ENCODE data around the gene LRIG3.

GRCh38 chr12:58939399-58940100 is 19.2 kb upstream of the LRIG3 start:
- TF ChIP-seq POLR2A (IDR thresholded peaks at IDR 0.05; ENCODE audit: low read length): no peak
- no peak for TF ChIP-seq GATA1 (IDR thresholded peaks at IDR 0.05; ENCODE audit: low read depth, low read length)

Measured in erythroblast (primary cell).